Liver (tissue), 3 donors: Measurements from ENCODE around the gene GK2.

Experiments
- EGR1 ChIP-seq, 2 donors: IDR thresholded peaks; 2 replicates each; pipeline ENCODE4 v1.6.1; 2016 to 2018; ENCODE audit warnings: antibody characterized with exemption in 2 of 2, low read depth in 2 of 2
- GABPA ChIP-seq, 2 donors: IDR thresholded peaks in 1 of 2; conservative IDR thresholded peaks in 1 of 2; 2 replicates each; pipeline ENCODE4 v1.6.1; 2016; ENCODE audit warnings: antibody characterized with exemption in 2 of 2, mild to moderate bottlenecking in 1 of 2, moderate library complexity in 1 of 2
- JUND ChIP-seq, 2 donors: IDR thresholded peaks; 2 replicates each; pipeline ENCODE4 v1.6.1; 2016; ENCODE audit warnings: antibody characterized with exemption in 2 of 2
- MAX ChIP-seq: IDR thresholded peaks from 2 replicates; pipeline ENCODE4 v1.6.1; 2016; ENCODE audit warnings: antibody characterized with exemption
- RAD21 ChIP-seq, 2 donors: IDR thresholded peaks; 2 replicates each; pipeline ENCODE4 v1.6.1; 2016; ENCODE audit warnings: antibody characterized with exemption in 2 of 2, mild to moderate bottlenecking in 2 of 2
- TAF1 ChIP-seq: conservative IDR thresholded peaks from 2 replicates; pipeline ENCODE4 v1.6.1; 2016; ENCODE audit warnings: antibody characterized with exemption, mild to moderate bottlenecking
- YY1 ChIP-seq: IDR thresholded peaks from 2 replicates; pipeline ENCODE4 v1.6.1; 2016; ENCODE audit warnings: antibody characterized with exemption, mild to moderate bottlenecking
- TF ChIP-seq, protein P1 (sequence below): fragments of 150-350 bp; IDR thresholded peaks from 2 replicates; pipeline ENCODE4 v1.5.1; 2017; ENCODE audit warnings: improper control_type of control experiment, low read depth, low read length; ENCODE audit not compliant: missing input control
- TF ChIP-seq, protein P2 (sequence below): IDR thresholded peaks from 2 replicates; pipeline ENCODE4 v1.6.1; 2016; ENCODE audit warnings: antibody characterized with exemption
- TF ChIP-seq, protein P3 (sequence below): IDR thresholded peaks from 2 replicates; pipeline ENCODE4 v1.6.1; 2016; ENCODE audit warnings: antibody characterized with exemption
- TF ChIP-seq, protein P4 (sequence below): IDR thresholded peaks from 2 replicates; pipeline ENCODE4 v1.6.1; 2016; ENCODE audit warnings: antibody characterized with exemption, mild to moderate bottlenecking
- donor health status: healthy.
- donor health status: healthy.

DNA sequence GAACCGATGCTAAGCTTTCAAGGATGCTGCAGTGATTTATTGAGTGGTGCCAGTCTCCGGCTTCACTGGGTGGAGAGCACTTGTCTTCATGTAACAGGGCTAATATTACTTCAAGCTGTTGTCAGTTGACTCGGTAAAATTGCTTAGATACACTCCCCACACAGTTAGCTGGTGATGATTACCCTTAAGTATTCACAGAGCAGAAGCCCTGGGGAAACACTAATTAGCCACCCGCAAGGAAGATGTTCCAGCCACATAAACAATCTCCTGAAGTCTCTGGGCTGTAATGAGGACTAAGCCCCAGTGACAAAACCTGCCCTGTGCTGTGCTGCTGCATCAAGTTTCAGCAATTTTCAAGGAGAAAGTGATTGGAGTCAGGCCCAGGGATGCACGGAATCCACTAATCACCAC is 37.3 kb upstream of the GK2 start:
- TF ChIP-seq, protein P1, sequence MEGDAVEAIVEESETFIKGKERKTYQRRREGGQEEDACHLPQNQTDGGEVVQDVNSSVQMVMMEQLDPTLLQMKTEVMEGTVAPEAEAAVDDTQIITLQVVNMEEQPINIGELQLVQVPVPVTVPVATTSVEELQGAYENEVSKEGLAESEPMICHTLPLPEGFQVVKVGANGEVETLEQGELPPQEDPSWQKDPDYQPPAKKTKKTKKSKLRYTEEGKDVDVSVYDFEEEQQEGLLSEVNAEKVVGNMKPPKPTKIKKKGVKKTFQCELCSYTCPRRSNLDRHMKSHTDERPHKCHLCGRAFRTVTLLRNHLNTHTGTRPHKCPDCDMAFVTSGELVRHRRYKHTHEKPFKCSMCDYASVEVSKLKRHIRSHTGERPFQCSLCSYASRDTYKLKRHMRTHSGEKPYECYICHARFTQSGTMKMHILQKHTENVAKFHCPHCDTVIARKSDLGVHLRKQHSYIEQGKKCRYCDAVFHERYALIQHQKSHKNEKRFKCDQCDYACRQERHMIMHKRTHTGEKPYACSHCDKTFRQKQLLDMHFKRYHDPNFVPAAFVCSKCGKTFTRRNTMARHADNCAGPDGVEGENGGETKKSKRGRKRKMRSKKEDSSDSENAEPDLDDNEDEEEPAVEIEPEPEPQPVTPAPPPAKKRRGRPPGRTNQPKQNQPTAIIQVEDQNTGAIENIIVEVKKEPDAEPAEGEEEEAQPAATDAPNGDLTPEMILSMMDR = no peak
- no peak for TF ChIP-seq EGR1 (IDR thresholded peaks at IDR 0.05; ENCODE audit: low read depth in 2 of 2)
- TF ChIP-seq, protein P2, sequence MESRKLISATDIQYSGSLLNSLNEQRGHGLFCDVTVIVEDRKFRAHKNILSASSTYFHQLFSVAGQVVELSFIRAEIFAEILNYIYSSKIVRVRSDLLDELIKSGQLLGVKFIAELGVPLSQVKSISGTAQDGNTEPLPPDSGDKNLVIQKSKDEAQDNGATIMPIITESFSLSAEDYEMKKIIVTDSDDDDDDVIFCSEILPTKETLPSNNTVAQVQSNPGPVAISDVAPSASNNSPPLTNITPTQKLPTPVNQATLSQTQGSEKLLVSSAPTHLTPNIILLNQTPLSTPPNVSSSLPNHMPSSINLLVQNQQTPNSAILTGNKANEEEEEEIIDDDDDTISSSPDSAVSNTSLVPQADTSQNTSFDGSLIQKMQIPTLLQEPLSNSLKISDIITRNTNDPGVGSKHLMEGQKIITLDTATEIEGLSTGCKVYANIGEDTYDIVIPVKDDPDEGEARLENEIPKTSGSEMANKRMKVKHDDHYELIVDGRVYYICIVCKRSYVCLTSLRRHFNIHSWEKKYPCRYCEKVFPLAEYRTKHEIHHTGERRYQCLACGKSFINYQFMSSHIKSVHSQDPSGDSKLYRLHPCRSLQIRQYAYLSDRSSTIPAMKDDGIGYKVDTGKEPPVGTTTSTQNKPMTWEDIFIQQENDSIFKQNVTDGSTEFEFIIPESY = no peak
- no peak for TF ChIP-seq RAD21 (IDR thresholded peaks at IDR 0.05)
- no peak for TF ChIP-seq TAF1
- no peak for TF ChIP-seq YY1
- no peak for TF ChIP-seq MAX
- TF ChIP-seq JUND (IDR thresholded peaks at IDR 0.05) = no peak
- TF ChIP-seq GABPA (IDR thresholded peaks at IDR 0.05 in 1 of 2, conservative IDR thresholded peaks at IDR 0.05 in 1 of 2) = no peak
- TF ChIP-seq, protein P3, sequence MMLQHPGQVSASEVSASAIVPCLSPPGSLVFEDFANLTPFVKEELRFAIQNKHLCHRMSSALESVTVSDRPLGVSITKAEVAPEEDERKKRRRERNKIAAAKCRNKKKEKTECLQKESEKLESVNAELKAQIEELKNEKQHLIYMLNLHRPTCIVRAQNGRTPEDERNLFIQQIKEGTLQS = no peak
- TF ChIP-seq, protein P4, sequence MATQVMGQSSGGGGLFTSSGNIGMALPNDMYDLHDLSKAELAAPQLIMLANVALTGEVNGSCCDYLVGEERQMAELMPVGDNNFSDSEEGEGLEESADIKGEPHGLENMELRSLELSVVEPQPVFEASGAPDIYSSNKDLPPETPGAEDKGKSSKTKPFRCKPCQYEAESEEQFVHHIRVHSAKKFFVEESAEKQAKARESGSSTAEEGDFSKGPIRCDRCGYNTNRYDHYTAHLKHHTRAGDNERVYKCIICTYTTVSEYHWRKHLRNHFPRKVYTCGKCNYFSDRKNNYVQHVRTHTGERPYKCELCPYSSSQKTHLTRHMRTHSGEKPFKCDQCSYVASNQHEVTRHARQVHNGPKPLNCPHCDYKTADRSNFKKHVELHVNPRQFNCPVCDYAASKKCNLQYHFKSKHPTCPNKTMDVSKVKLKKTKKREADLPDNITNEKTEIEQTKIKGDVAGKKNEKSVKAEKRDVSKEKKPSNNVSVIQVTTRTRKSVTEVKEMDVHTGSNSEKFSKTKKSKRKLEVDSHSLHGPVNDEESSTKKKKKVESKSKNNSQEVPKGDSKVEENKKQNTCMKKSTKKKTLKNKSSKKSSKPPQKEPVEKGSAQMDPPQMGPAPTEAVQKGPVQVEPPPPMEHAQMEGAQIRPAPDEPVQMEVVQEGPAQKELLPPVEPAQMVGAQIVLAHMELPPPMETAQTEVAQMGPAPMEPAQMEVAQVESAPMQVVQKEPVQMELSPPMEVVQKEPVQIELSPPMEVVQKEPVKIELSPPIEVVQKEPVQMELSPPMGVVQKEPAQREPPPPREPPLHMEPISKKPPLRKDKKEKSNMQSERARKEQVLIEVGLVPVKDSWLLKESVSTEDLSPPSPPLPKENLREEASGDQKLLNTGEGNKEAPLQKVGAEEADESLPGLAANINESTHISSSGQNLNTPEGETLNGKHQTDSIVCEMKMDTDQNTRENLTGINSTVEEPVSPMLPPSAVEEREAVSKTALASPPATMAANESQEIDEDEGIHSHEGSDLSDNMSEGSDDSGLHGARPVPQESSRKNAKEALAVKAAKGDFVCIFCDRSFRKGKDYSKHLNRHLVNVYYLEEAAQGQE = no peak
